Ovary (tissue), 10 donors: ENCODE results near the gene CLMN. TPM values are rescaled to one million over a fixed set of nuclear protein-coding genes. Genes with fewer than 3 reads are reported as not detected.

Experiments used
- DNase-seq, 5 donors: peaks; one replicate each; pipeline ENCODE4 v3.0.0-alpha.2; 2019 to 2020
- H3K27ac ChIP-seq, 2 donors: fragments of 200-600 bp; one replicate each; pipeline versions ENCODE4 v1.5.1 to v1.8.0; 2019 to 2022
- H3K27me3 ChIP-seq: fragments of 200-600 bp; one replicate; pipeline ENCODE4 v1.8.0; 2022
- H3K36me3 ChIP-seq: fragments of 200-600 bp; sonication (generic); one replicate; pipeline ENCODE4 v1.5.1; 2019
- H3K4me1 ChIP-seq: one replicate; pipeline ENCODE4 v1.8.1; 2013; ENCODE audit warnings: mild to moderate bottlenecking, moderate library complexity; ENCODE audit not compliant: insufficient read depth
- H3K4me3 ChIP-seq: fragments of 200-600 bp; sonication (generic); one replicate; pipeline ENCODE4 v1.5.1; 2017
- H3K9me3 ChIP-seq, 2 donors: fragments of 200-600 bp in 1 of 2; sonication (generic) in 1 of 2; one replicate each; pipeline versions ENCODE4 v1.5.1 to v1.8.1; 2013 to 2019; ENCODE audit warnings: mild to moderate bottlenecking in 1 of 2, moderate library complexity in 1 of 2
- EP300 ChIP-seq: sonication (generic); formaldehyde crosslinking; IDR thresholded peaks from one replicate; pipeline ENCODE4 v1.6.1; 2017; ENCODE audit warnings: antibody characterized with exemption
- POLR2A ChIP-seq: fragments of 450-650 bp; IDR thresholded peaks from one replicate; pipeline ENCODE4 v1.6.1; 2017; ENCODE audit warnings: antibody characterized with exemption, mild to moderate bottlenecking, moderate library complexity
- WGBS, 3 donors: extraction: QIAGEN DNeasy Blood & Tissue Kit in 1 of 3; methylation state at CpG; one replicate each; pipeline versions ENCODE4 v1.1.5 to v1.1.7; 2013 to 2017; 5-methylcytosine and 5-hydroxymethylcytosine counted together
- intact Hi-C, 4 donors: fragments of 100-400 bp; cut with DNase I; formaldehyde crosslinking; loops; one replicate each; pipeline versions ENCODE4 v1.11.0 to v1.15.1; 2022 to 2023
- long read RNA-seq, 3 donors: library from polyadenylated mRNA in 2 of 3; unstranded in 2 of 3; transcript quantifications; one replicate each; pipeline ENCODE4 v2.0.0 and lab custom pipeline, GENCODE V29; 2021 to 2026
- polyA plus RNA-seq, 2 donors: library from polyadenylated mRNA; stranded (reverse); fragments of 200-250 nt in 1 of 2; fragments of 350-450 nt in 1 of 2; fragmentation: Illumina TruSeq in 1 of 2; extraction: RNeasy Lipid Tissue Mini Kit (QIAGEN cat#74804) in 1 of 2; gene quantifications; one replicate each; pipeline ENCODE4 v1.2.3, GENCODE V29; 2013 to 2014
- total RNA-seq, 7 donors: library from RNA; depleted of rRNA in 2 of 7; stranded (reverse); fragments of >200 nt in 2 of 7; fragmentation: NEBNext Ultra II Directional in 3 of 7; extraction: Animal tissue kit (Norgen Biotek cat#: 25700) in 3 of 7; gene quantifications; one replicate each; pipeline versions ENCODE4 v1.1.0 to v1.2.4, GENCODE V29; 2016 to 2023
- TF ChIP-seq, protein P1 (sequence below), 3 donors: fragments of 450-650 bp in 2 of 3; fragments of 200-600 bp in 1 of 3; IDR thresholded peaks; one replicate each; pipeline versions ENCODE4 v1.5.1 to v1.8.0; 2016 to 2022; ENCODE audit warnings: antibody characterized with exemption in 3 of 3, mild to moderate bottlenecking in 1 of 3
- donor health status: DM: no; HTN: no; CAD: no; lungs with moderate emphysema.
- donor health status: DM: no; HTN: no; CAD: no.
- donor health status: Bipolar disorder and iron deficiency.
- donor health status: DM: yes; HTN: yes; CAD: no.
- donor health status: DM: no; HTN: no; CAD: no.
- donor health status: DM: yes; HTN: yes; CAD: no.

Gene CLMN, protein sequence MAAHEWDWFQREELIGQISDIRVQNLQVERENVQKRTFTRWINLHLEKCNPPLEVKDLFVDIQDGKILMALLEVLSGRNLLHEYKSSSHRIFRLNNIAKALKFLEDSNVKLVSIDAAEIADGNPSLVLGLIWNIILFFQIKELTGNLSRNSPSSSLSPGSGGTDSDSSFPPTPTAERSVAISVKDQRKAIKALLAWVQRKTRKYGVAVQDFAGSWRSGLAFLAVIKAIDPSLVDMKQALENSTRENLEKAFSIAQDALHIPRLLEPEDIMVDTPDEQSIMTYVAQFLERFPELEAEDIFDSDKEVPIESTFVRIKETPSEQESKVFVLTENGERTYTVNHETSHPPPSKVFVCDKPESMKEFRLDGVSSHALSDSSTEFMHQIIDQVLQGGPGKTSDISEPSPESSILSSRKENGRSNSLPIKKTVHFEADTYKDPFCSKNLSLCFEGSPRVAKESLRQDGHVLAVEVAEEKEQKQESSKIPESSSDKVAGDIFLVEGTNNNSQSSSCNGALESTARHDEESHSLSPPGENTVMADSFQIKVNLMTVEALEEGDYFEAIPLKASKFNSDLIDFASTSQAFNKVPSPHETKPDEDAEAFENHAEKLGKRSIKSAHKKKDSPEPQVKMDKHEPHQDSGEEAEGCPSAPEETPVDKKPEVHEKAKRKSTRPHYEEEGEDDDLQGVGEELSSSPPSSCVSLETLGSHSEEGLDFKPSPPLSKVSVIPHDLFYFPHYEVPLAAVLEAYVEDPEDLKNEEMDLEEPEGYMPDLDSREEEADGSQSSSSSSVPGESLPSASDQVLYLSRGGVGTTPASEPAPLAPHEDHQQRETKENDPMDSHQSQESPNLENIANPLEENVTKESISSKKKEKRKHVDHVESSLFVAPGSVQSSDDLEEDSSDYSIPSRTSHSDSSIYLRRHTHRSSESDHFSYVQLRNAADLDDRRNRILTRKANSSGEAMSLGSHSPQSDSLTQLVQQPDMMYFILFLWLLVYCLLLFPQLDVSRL
- total RNA-seq (10 to 100 TPM in 1 of 7 donors, 1 to 10 TPM in 6; 4.4 to 11.7 (median 6.5) TPM), polyA plus RNA-seq (1 to 10 TPM; 2.2 to 7.4 TPM)
- long read RNA-seq, donor 1, partial matches to known transcripts, result 3 of 6 reads
- long read RNA-seq, donor 1, other reads (novel, unspliced or antisense), result 3 of 6 reads
- long read RNA-seq, donor 2, full-length matches to known transcripts, result 1 of 8 reads
- long read RNA-seq, donor 2, partial matches to known transcripts, result 7 of 8 reads
- long read RNA-seq, donor 2, other reads (novel, unspliced or antisense), result 0 of 8 reads
- long read RNA-seq, donor 3, full-length matches to known transcripts, result 5 of 11 reads
- long read RNA-seq, donor 3, partial matches to known transcripts, result 1 of 11 reads
- long read RNA-seq, donor 3, other reads (novel, unspliced or antisense), result 5 of 11 reads

GRCh38 chr14:95319312-95320077 lies at the start of gene CLMN:
Gene CLMN, minus strand, starts transcription at chr14:95319908. Its CDS starts 116 bp downstream, at chr14:95319792.
- H3K27me3 ChIP-seq, result no peaks in the 10 kb centered on the region
- no peak for TF ChIP-seq POLR2A
- TF ChIP-seq, protein P1, sequence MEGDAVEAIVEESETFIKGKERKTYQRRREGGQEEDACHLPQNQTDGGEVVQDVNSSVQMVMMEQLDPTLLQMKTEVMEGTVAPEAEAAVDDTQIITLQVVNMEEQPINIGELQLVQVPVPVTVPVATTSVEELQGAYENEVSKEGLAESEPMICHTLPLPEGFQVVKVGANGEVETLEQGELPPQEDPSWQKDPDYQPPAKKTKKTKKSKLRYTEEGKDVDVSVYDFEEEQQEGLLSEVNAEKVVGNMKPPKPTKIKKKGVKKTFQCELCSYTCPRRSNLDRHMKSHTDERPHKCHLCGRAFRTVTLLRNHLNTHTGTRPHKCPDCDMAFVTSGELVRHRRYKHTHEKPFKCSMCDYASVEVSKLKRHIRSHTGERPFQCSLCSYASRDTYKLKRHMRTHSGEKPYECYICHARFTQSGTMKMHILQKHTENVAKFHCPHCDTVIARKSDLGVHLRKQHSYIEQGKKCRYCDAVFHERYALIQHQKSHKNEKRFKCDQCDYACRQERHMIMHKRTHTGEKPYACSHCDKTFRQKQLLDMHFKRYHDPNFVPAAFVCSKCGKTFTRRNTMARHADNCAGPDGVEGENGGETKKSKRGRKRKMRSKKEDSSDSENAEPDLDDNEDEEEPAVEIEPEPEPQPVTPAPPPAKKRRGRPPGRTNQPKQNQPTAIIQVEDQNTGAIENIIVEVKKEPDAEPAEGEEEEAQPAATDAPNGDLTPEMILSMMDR (IDR thresholded peaks at IDR 0.05), result no peak
- TF ChIP-seq EP300, result no peak
- DNase-seq, result peak; percentile 39 to 66 (median 55)
- H3K36me3 ChIP-seq, result no peaks in the 10 kb centered on the region
- H3K4me3 ChIP-seq, result peak within 1 kb of the TSS; percentile 88
- peak within 1 kb of the TSS; percentile 16 to 57 for H3K27ac ChIP-seq
- intact Hi-C loops, result no loop called here
- no peaks in the 10 kb centered on the region for H3K9me3 ChIP-seq
- H3K4me1 ChIP-seq, result no peaks in the 10 kb centered on the region
- WGBS, 3 donors, result 0 to 1% (median 1%) methylated on average over 46 to 83 of the region's 98 CpGs

GRCh38 chr14:95365401-95365800 lies 45.7 kb upstream of the CLMN start:
- H3K4me3 ChIP-seq, result no peak overlapping the region
- intact Hi-C loops, result no loop called here
- no peaks in the 10 kb centered on the region for H3K9me3 ChIP-seq
- WGBS, 3 donors, result 5 to 22% (median 16%) methylated on average over 2 of the region's 2 CpGs
- no peaks in the 10 kb centered on the region for H3K27me3 ChIP-seq
- no peaks in the 10 kb centered on the region for H3K4me1 ChIP-seq
- TF ChIP-seq EP300 (no peak), POLR2A (no peak)
- TF ChIP-seq, protein P1 (IDR thresholded peaks at IDR 0.05), result no peak
- H3K36me3 ChIP-seq, result no peaks in the 10 kb centered on the region
- no peak overlapping the region for H3K27ac ChIP-seq
- no peak for DNase-seq

DNA sequence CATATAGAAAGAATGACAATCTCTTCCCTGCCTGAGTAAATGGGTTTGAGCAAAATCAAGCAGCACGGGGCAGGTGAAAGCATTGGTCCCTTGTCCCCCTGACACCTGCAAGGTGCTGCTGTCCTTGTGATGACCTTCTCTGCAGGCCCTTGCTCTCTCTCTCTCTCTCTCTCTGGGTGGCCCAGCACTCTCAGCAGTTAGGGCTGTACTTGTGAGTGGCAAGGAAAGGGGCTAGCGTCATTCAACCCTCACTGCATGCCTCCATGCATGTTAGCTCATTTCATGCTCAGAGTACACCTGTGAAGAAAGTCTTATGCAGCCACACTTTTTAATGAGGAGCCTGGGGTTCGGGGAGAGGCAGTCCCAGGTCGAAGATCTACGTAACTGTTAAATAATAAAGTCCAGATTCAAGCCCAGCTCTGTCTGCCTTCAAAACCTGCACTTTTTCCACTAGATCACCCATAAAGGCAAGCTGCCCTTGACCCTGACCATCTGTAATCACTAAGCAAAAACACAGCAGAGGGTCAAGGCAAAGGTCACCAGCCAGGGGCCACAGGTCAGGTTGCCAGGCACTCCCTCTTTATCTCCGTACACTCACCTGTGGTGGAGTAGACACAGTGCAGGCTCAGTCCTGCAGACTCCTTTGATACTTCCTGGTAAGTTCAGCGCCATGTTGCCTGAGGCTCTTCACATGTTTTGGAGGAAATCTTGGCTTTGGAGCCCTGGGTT lies 44.9 kb upstream of the CLMN start:
- no peaks in the 10 kb centered on the region for H3K9me3 ChIP-seq
- H3K4me3 ChIP-seq, result no peak overlapping the region
- no peaks in the 10 kb centered on the region for H3K36me3 ChIP-seq
- no peaks in the 10 kb centered on the region for H3K4me1 ChIP-seq
- no peak overlapping the region for H3K27ac ChIP-seq
- no peak for TF ChIP-seq EP300
- TF ChIP-seq, protein P1 (IDR thresholded peaks at IDR 0.05), result no peak
- no peak for TF ChIP-seq POLR2A
- no peaks in the 10 kb centered on the region for H3K27me3 ChIP-seq
- intact Hi-C loops, result no loop called here
- WGBS, 3 donors, result 79 to 84% (median 79%) methylated on average over 7 of the region's 7 CpGs
- DNase-seq, result no peak
